ENCODE measurements around the gene DHRS4L2. TPM values are rescaled to one million over a fixed set of nuclear protein-coding genes. Genes with fewer than 3 reads are reported as not detected.

Gene DHRS4L2
- total RNA-seq, 2 donors from 2014 or later, result 9.9 to 10.0 TPM

Other genes starting within 250 kb of the DHRS4L2 start
- gene DHRS4, start 35.2 kb upstream of the DHRS4L2 start, total RNA-seq, result 10 to 100 TPM in 1 of 2 donors, 1 to 10 TPM in 1; 7.6 to 13.4 TPM
- gene CARMIL3, start 63.1 kb downstream of the DHRS4L2 start, total RNA-seq, result under 1 TPM in 1 of 2 donors, not detected in 1; 0.31 TPM
- not detected for gene CPNE6, start 82.6 kb downstream of the DHRS4L2 start, total RNA-seq
- gene PCK2, start 105.4 kb downstream of the DHRS4L2 start, total RNA-seq, result 10 to 100 TPM; 14.2 to 15.5 TPM
- 10 to 100 TPM; 75.5 to 86.1 TPM for gene DCAF11, start 125.8 kb downstream of the DHRS4L2 start, total RNA-seq
- gene NRL, start 126.0 kb downstream of the DHRS4L2 start, total RNA-seq, result 1 to 10 TPM; 2.2 to 3.2 TPM
- gene FITM1, start 141.7 kb downstream of the DHRS4L2 start, total RNA-seq, result 1 to 10 TPM; 1.4 to 1.9 TPM
- gene PSME1, start 147.3 kb downstream of the DHRS4L2 start, total RNA-seq, result 100 to 1,000 TPM; 235 to 257 TPM
- 1 to 10 TPM; 8.3 to 9.7 TPM for gene EMC9, start 152.7 kb downstream of the DHRS4L2 start, total RNA-seq
- gene PSME2, start 157.7 kb downstream of the DHRS4L2 start, total RNA-seq, result 100 to 1,000 TPM; 134 to 141 TPM
- 10 to 100 TPM; 85.8 to 98.3 TPM for gene RNF31, start 158.6 kb downstream of the DHRS4L2 start, total RNA-seq
- 100 to 1,000 TPM; 172 to 230 TPM for gene IRF9, start 172.3 kb downstream of the DHRS4L2 start, total RNA-seq
- gene REC8, start 183.2 kb downstream of the DHRS4L2 start, total RNA-seq, result 10 to 100 TPM; 66.3 to 94.8 TPM
- 10 to 100 TPM; 46.6 to 47.3 TPM for gene IPO4, start 199.9 kb downstream of the DHRS4L2 start, total RNA-seq
- gene TM9SF1, start 206.5 kb downstream of the DHRS4L2 start, total RNA-seq, result 10 to 100 TPM; 22.3 to 22.6 TPM
- gene TSSK4, start 216.8 kb downstream of the DHRS4L2 start, total RNA-seq, result under 1 TPM; 0.27 to 0.55 TPM
- gene CHMP4A, start 224.6 kb downstream of the DHRS4L2 start, total RNA-seq, result 10 to 100 TPM; 69.9 to 77.2 TPM
- gene MDP1, start 227.1 kb downstream of the DHRS4L2 start, total RNA-seq, result 1 to 10 TPM; 4.0 to 5.9 TPM
- gene NEDD8, start 243.4 kb downstream of the DHRS4L2 start, total RNA-seq, result 10 to 100 TPM; 90.0 to 99.5 TPM
- gene GMPR2, start 244.0 kb downstream of the DHRS4L2 start, total RNA-seq, result 10 to 100 TPM; 37.0 to 44.0 TPM

Measured in T-helper 17 cell (primary cell).